H1 (cell line): Measurements from ENCODE around the gene FGR. TPM values are rescaled to one million over a fixed set of nuclear protein-coding genes. Genes with fewer than 3 reads are reported as not detected.
A peak's percentile ranks its signal among the peaks of the same experiment; 100 is the strongest.

Experiments
- CTCF ChIA-PET: fragments of 300-600 bp; sonication (Branson Sonifier 250); formaldehyde crosslinking; loops from one replicate; lab custom pipeline; 2021; ENCODE audit not compliant: partially characterized antibody; lab: Charles Lee
- POLR2A ChIA-PET: fragments of 300-600 bp; sonication (Branson Sonifier 250); formaldehyde crosslinking; loops from one replicate; lab custom pipeline; 2021; ENCODE audit warnings: inconsistent platforms; ENCODE audit not compliant: partially characterized antibody; lab: Charles Lee
- DNase-seq, 2 experiments: peaks; one replicate each; pipeline versions ENCODE4 v3.0.0 to v3.0.0-alpha.2; 2010 to 2022; ENCODE audit warnings: low spot score in 2 of 2, low read depth in 1 of 2, mixed read lengths in 1 of 2
- FAIRE-seq: peaks from 2 replicates; lab custom pipeline; 2011; peaks lifted over from hg19 to GRCh38; lab: Jason Lieb, UNC
- H2AFZ ChIP-seq: 2 replicates; pipeline ENCODE4 v1.8.1; 2012; ENCODE audit warnings: low read length, inconsistent platforms
- H2AK5ac ChIP-seq: 2 replicates; pipeline ENCODE4 v1.6.1; 2013; ENCODE audit warnings: low read depth, low read length
- H2BK120ac ChIP-seq: replicated peaks from 2 replicates; pipeline ENCODE3; 2013; ENCODE audit warnings: low read depth, low read length, inconsistent platforms
- H2BK12ac ChIP-seq: 2 replicates; pipeline ENCODE4 v1.6.1; 2013; ENCODE audit warnings: low read depth, low read length
- H2BK15ac ChIP-seq: 2 replicates; pipeline ENCODE4 v1.6.1; 2013; ENCODE audit warnings: low read length
- H2BK20ac ChIP-seq: 2 replicates; pipeline ENCODE4 v1.6.1; 2013; ENCODE audit warnings: low read length
- H2BK5ac ChIP-seq: 2 replicates; pipeline ENCODE4 v1.6.1; 2013; ENCODE audit warnings: low read depth, low read length
- H3K14ac ChIP-seq: 2 replicates; pipeline ENCODE4 v1.6.1; 2013; ENCODE audit warnings: inconsistent platforms; ENCODE audit not compliant: insufficient read length
- H3K18ac ChIP-seq: 2 replicates; pipeline ENCODE4 v1.6.1; 2013; ENCODE audit warnings: low read length; ENCODE audit errors: extremely low read depth
- H3K23ac ChIP-seq: 2 replicates; pipeline ENCODE4 v1.6.1; 2013; ENCODE audit warnings: inconsistent platforms; ENCODE audit not compliant: insufficient read length
- H3K23me2 ChIP-seq: 2 replicates; pipeline ENCODE4 v1.6.1; 2013; ENCODE audit warnings: low read depth, low read length
- H3K27ac ChIP-seq: 2 replicates; pipeline ENCODE4 v1.6.1; 2011; ENCODE audit warnings: low read depth, low read length, inconsistent platforms
- H3K27me3 ChIP-seq, 4 experiments: replicated peaks in 1 of 4; 1 replicate in 1 of 4; 2 replicates in 3 of 4; pipeline versions ENCODE4 v1.6.1 to v1.8.1; 2011 to 2013; ENCODE audit warnings: low read length in 3 of 4, mild to moderate bottlenecking in 3 of 4, inconsistent platforms in 2 of 4, mixed read lengths in 2 of 4, moderate library complexity in 1 of 4; ENCODE audit not compliant: control insufficient read depth in 3 of 4, insufficient read depth in 3 of 4; ENCODE audit errors: extremely low read depth in 1 of 4
- H3K36me3 ChIP-seq, 4 experiments: 2 replicates each; pipeline versions ENCODE4 v1.6.1 to v1.8.1; 2011 to 2013; ENCODE audit warnings: mild to moderate bottlenecking in 4 of 4, low read length in 3 of 4, moderate library complexity in 2 of 4, control low read depth in 1 of 4, inconsistent platforms in 1 of 4; ENCODE audit not compliant: insufficient read depth in 4 of 4, control insufficient read depth in 2 of 4
- H3K4ac ChIP-seq: replicated peaks from 2 replicates; pipeline ENCODE3; 2013; ENCODE audit warnings: low read length, low read depth, mixed read lengths, inconsistent platforms; ENCODE audit not compliant: insufficient read length
- H3K4me1 ChIP-seq, 4 experiments: replicated peaks in 1 of 4; 1 replicate in 1 of 4; 2 replicates in 3 of 4; pipeline versions ENCODE4 v1.6.1 to v1.8.1; 2011 to 2013; ENCODE audit warnings: low read length in 3 of 4, inconsistent platforms in 2 of 4, mixed read lengths in 1 of 4; ENCODE audit not compliant: insufficient read depth in 4 of 4, control insufficient read depth in 3 of 4
- H3K4me2 ChIP-seq, 2 experiments: 2 replicates each; pipeline versions ENCODE4 v1.6.1 to v1.8.1; 2011 to 2013; ENCODE audit warnings: low read depth in 2 of 2, low read length in 2 of 2, control low read depth in 1 of 2, inconsistent platforms in 1 of 2, mild to moderate bottlenecking in 1 of 2; ENCODE audit not compliant: insufficient read depth in 1 of 2
- H3K4me3 ChIP-seq, 4 experiments: fragments of 200-600, 300-600 bp in 1 of 4; sonication (generic), shearing (Covaris generic), sonication (Bioruptor Twin) in 1 of 4; 2 replicates each; pipeline versions ENCODE4 v1.5.1 to v1.8.1; 2011 to 2016; ENCODE audit warnings: low read length in 4 of 4, low read depth in 3 of 4, control low read depth in 2 of 4, inconsistent platforms in 2 of 4, mild to moderate bottlenecking in 2 of 4, mixed read lengths in 1 of 4, moderate library complexity in 1 of 4; ENCODE audit not compliant: insufficient read depth in 2 of 4; ENCODE audit errors: extremely low read depth in 1 of 4
- H3K56ac ChIP-seq: replicated peaks from 2 replicates; pipeline ENCODE3; 2013; ENCODE audit warnings: low read depth, mild to moderate bottlenecking, mixed read lengths, low read length, inconsistent platforms; ENCODE audit not compliant: insufficient read length
- H3K79me1 ChIP-seq: 2 replicates; pipeline ENCODE4 v1.6.1; 2013; ENCODE audit warnings: low read depth, low read length, control low read depth
- H3K79me2 ChIP-seq, 2 experiments: 2 replicates each; pipeline versions ENCODE4 v1.6.1 to v1.8.1; 2012 to 2013; ENCODE audit warnings: low read length in 2 of 2, mild to moderate bottlenecking in 2 of 2, inconsistent platforms in 1 of 2; ENCODE audit not compliant: insufficient read depth in 2 of 2, control insufficient read depth in 1 of 2
- H3K9ac ChIP-seq, 4 experiments: replicated peaks in 1 of 4; 1 replicate in 1 of 4; 2 replicates in 3 of 4; pipeline versions ENCODE4 v1.6.1 to v1.8.1; 2011 to 2013; ENCODE audit warnings: low read depth in 3 of 4, low read length in 3 of 4, control low read depth in 2 of 4, mild to moderate bottlenecking in 2 of 4, moderate library complexity in 2 of 4, inconsistent platforms in 1 of 4; ENCODE audit errors: extremely low read depth in 1 of 4
- H3K9me3 ChIP-seq, 2 experiments: 2 replicates each; pipeline versions ENCODE4 v1.6.1 to v1.8.1; 2012 to 2013; ENCODE audit warnings: mild to moderate bottlenecking in 2 of 2, moderate library complexity in 2 of 2, control low read depth in 1 of 2, inconsistent platforms in 1 of 2, low read depth in 1 of 2, low read length in 1 of 2, mixed read lengths in 1 of 2; ENCODE audit not compliant: insufficient read depth in 2 of 2
- H4K20me1 ChIP-seq, 2 experiments: replicated peaks in 1 of 2; 2 replicates each; pipeline versions ENCODE3 to v1.8.1; 2011 to 2013; ENCODE audit warnings: inconsistent platforms in 2 of 2, low read length in 2 of 2, mild to moderate bottlenecking in 1 of 2; ENCODE audit not compliant: insufficient read depth in 2 of 2, control insufficient read depth in 1 of 2
- H4K5ac ChIP-seq: 2 replicates; pipeline ENCODE4 v1.6.1; 2013; ENCODE audit warnings: low read length, low read depth, mixed read lengths, inconsistent platforms; ENCODE audit not compliant: insufficient read length
- H4K8ac ChIP-seq: 2 replicates; pipeline ENCODE4 v1.8.0; 2013; ENCODE audit warnings: mild to moderate bottlenecking, moderate library complexity, low read length, inconsistent platforms; ENCODE audit not compliant: insufficient read depth; ENCODE audit errors: extremely low read depth
- H4K91ac ChIP-seq: replicated peaks from 2 replicates; pipeline ENCODE3; 2013; ENCODE audit warnings: low read length, mixed read lengths, inconsistent platforms; ENCODE audit not compliant: insufficient read length
- CREB1 ChIP-seq: IDR thresholded peaks from 2 replicates; pipeline ENCODE4 v1.6.1; 2012; ENCODE audit warnings: inconsistent platforms
- EGR1 ChIP-seq: IDR thresholded peaks from 2 replicates; pipeline ENCODE4 v1.6.1; 2011; ENCODE audit warnings: low read depth, low read length, borderline replicate concordance
- SRF ChIP-seq: IDR thresholded peaks from 2 replicates; pipeline ENCODE4 v1.6.1; 2011; ENCODE audit warnings: mild to moderate bottlenecking, low read depth, low read length, moderate library complexity
- WGBS, 2 experiments: shearing (Covaris generic) in 1 of 2; methylation state at CpG; one replicate each; pipeline versions ENCODE4 v1.1.6 to v1.1.7; 2013 to 2015; ENCODE audit warnings: low lambda C conversion rate in 2 of 2, mixed read lengths in 2 of 2, inconsistent platforms in 1 of 2, low coverage in 1 of 2, missing lambda C conversion rate in 1 of 2; ENCODE audit not compliant: insufficient replicate concordance in 2 of 2, insufficient coverage in 1 of 2, insufficient read length in 1 of 2; ENCODE audit errors: extremely low coverage in 1 of 2, missing lambda C conversion rate in 1 of 2; 5-methylcytosine and 5-hydroxymethylcytosine counted together
- polyA plus RNA-seq, 7 experiments: library from polyadenylated mRNA; depleted of rRNA in 3 of 7; stranded (reverse) in 5 of 7; unstranded in 2 of 7; fragments of >200 nt in 5 of 7; fragments of 200-250 nt in 2 of 7; gene quantifications; 1 replicate in 5 of 7; 2 replicates in 1 of 7; 4 replicates in 1 of 7; pipeline versions ENCODE4 v1.2.1 to v1.2.3, GENCODE V29; 2011 to 2013; ENCODE audit warnings: missing spikeins in 2 of 7, mixed read lengths in 2 of 7
- total RNA-seq: library from RNA; stranded (reverse); fragmentation: NEBNext Ultra II Directional; extraction: Animal tissue kit (Norgen Biotek cat#: 25700); gene quantifications from 2 replicates; pipeline ENCODE4 v1.2.1, GENCODE V29; 2021

The FGR gene
- total and polyA plus RNA-seq, 2 of the 8 experiments (the other 6 are each of a cell fraction or from before 2014, with no cell fraction given) = 0.22 to 0.95 TPM

GRCh38 chr1:27660300-27660835 is 25.4 kb upstream of the FGR start:
- no peak for TF ChIP-seq SRF
- TF ChIP-seq CREB1 = no peak
- no peak for TF ChIP-seq EGR1
- TF ChIP-seq, all 59 proteins: peak for 0
- no peaks in the 10 kb centered on the region for H3K9me3 ChIP-seq
- no peak overlapping the region for H4K5ac ChIP-seq
- no peak overlapping the region for H3K27ac ChIP-seq
- no peaks in the 10 kb centered on the region for H3K79me2 ChIP-seq
- DNase-seq (no peak), FAIRE-seq (no peak)
- H3K18ac ChIP-seq = no peak overlapping the region; the same call in 1 of the 2 replicates
- ChIA-PET POLR2A (interaction anchor here (1.1 to 1.6 kb wide), 2 partner anchors 52 to 57 kb away, joined by 4 to 5 read pairs; partner anchors contain the start of gene AHDC1), CTCF (interaction anchor here (0.7 to 13.1 kb wide), 10 partner anchors 9 to 269 kb away, joined by 3 to 472 read pairs (median 8); partner anchors contain the start of genes AHDC1 and IFI6)
- no peaks in the 10 kb centered on the region for H3K36me3 ChIP-seq
- peaks cover 5 to 23% (median 19%) of the 10 kb centered on the region in 4 experiments for H3K4me1 ChIP-seq
- H3K23ac ChIP-seq = no peak overlapping the region
- no peak overlapping the region for H3K56ac ChIP-seq
- no peak overlapping the region for H3K9ac ChIP-seq
- no peak overlapping the region for H2BK5ac ChIP-seq
- no peak overlapping the region for H2AFZ ChIP-seq
- no peak overlapping the region for H4K8ac ChIP-seq
- H3K4me3 ChIP-seq = peak overlapping the region in 3 of 4 experiments; percentile 3 to 62 (median 29); a peak in 5 of 8 replicates
- peak overlapping the region; percentile 27; the same call in 1 of the 2 replicates for H2BK12ac ChIP-seq
- H2BK120ac ChIP-seq = no peak overlapping the region
- no peak overlapping the region for H2AK5ac ChIP-seq
- peak overlapping the region; percentile 28 to 90 for H3K4me2 ChIP-seq
- no peak overlapping the region for H3K14ac ChIP-seq
- no peak overlapping the region for H2BK20ac ChIP-seq
- H4K20me1 ChIP-seq = no peaks in the 10 kb centered on the region
- H3K27me3 ChIP-seq = peaks cover 0 to 2% (median 0%) of the 10 kb centered on the region in 4 experiments; a peak in 2 of 7 replicates
- H3K4ac ChIP-seq = no peak overlapping the region
- no peaks in the 10 kb centered on the region for H3K79me1 ChIP-seq
- peak overlapping the region; percentile 12; the same call in 1 of the 2 replicates for H2BK15ac ChIP-seq
- 73% methylated on average over 10 of the region's 10 CpGs; no CpG with 5 or more reads in 1 of the 2 experiments for WGBS, 2 experiments
- H4K91ac ChIP-seq = no peak overlapping the region
- peaks cover 4% of the 10 kb centered on the region; the same call in 1 of the 2 replicates for H3K23me2 ChIP-seq
